HUES6 (cell line): ENCODE results near the gene ZFYVE27.

Experiments
- H3K27ac ChIP-seq: 2 replicates; pipeline ENCODE4 v1.7.0; 2013; ENCODE audit warnings: low read depth, mild to moderate bottlenecking, low read length, inconsistent platforms
- H3K27me3 ChIP-seq: 2 replicates; pipeline ENCODE4 v1.6.1; 2013; ENCODE audit warnings: low read length; ENCODE audit not compliant: control insufficient read depth, insufficient read depth
- H3K36me3 ChIP-seq: 2 replicates; pipeline ENCODE4 v1.6.1; 2013; ENCODE audit warnings: low read length; ENCODE audit not compliant: control insufficient read depth, insufficient read depth
- H3K4me1 ChIP-seq: 2 replicates; pipeline ENCODE4 v1.6.1; 2013; ENCODE audit warnings: low read length; ENCODE audit not compliant: control insufficient read depth, insufficient read depth
- H3K4me3 ChIP-seq: 2 replicates; pipeline ENCODE4 v1.5.1; 2013; ENCODE audit warnings: low read depth, low read length
- H3K9ac ChIP-seq: one replicate; pipeline ENCODE4 v1.6.1; 2013; ENCODE audit warnings: mild to moderate bottlenecking, low read length
- H3K9me3 ChIP-seq: 2 replicates; pipeline ENCODE4 v1.6.1; 2013; ENCODE audit warnings: low read depth, low read length; ENCODE audit not compliant: control insufficient read depth, insufficient read depth

Gene ZFYVE27

GRCh38 chr10:97754726-97755125, 17.8 kb downstream of the ZFYVE27 start:
- peaks cover 81% of the 10 kb centered on the region for H3K36me3 ChIP-seq

DNA sequence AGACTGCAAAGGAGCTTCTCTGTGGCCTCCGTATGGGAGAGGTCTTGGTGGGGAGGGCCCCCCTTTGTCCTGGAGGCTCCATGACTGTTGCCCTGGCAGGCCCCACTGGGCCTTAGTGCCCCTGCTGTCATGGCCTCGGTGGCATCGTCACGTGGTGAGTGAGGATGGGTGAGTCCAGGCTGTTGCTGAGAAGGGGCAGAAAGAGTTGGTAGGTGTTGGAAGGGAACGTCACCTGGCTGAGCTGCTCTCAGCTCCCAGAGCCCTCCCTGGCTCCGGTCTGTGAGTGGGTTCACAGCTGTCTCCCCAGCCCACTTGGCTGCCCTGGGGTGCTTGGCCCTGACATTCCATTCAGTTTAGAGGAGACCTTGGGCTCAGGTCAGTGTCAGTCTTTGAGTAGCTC, 18.8 kb downstream of the ZFYVE27 start:
- Histone ChIP-seq H3K27me3 (no peaks in the 10 kb centered on the region), H3K9me3 (no peaks in the 10 kb centered on the region), H3K4me1 (no peaks in the 10 kb centered on the region), H3K27ac (no peak overlapping the region), H3K4me3 (no peak overlapping the region), H3K36me3 (peaks cover 80% of the 10 kb centered on the region), H3K9ac (no peak overlapping the region)

More at GRCh38 chr10:97754726-97755125, 17.8 kb downstream of the ZFYVE27 start:
- Histone ChIP-seq H3K9me3 (no peaks in the 10 kb centered on the region), H3K4me1 (no peaks in the 10 kb centered on the region), H3K27me3 (no peaks in the 10 kb centered on the region), H3K9ac (no peak overlapping the region), H3K27ac (no peak overlapping the region), H3K4me3 (no peak overlapping the region)

GRCh38 chr10:97757471-97757870, 20.5 kb downstream of the ZFYVE27 start:
- Histone ChIP-seq H3K4me3 (no peak overlapping the region), H3K9me3 (no peaks in the 10 kb centered on the region), H3K27ac (no peak overlapping the region), H3K4me1 (peaks cover 3% of the 10 kb centered on the region; the same call in 1 of the 2 replicates), H3K9ac (no peak overlapping the region), H3K36me3 (peaks cover 65% of the 10 kb centered on the region), H3K27me3 (no peaks in the 10 kb centered on the region)

GRCh38 chr10:97759158-97759887, 22.4 kb downstream of the ZFYVE27 start:
- no peak overlapping the region for H3K9ac ChIP-seq
- peaks cover 15% of the 10 kb centered on the region; the same call in 1 of the 2 replicates for H3K4me1 ChIP-seq
- no peaks in the 10 kb centered on the region for H3K9me3 ChIP-seq
- peaks cover 48% of the 10 kb centered on the region for H3K36me3 ChIP-seq
- no peak overlapping the region for H3K4me3 ChIP-seq
- no peaks in the 10 kb centered on the region for H3K27me3 ChIP-seq
- H3K27ac ChIP-seq, result no peak overlapping the region

DNA sequence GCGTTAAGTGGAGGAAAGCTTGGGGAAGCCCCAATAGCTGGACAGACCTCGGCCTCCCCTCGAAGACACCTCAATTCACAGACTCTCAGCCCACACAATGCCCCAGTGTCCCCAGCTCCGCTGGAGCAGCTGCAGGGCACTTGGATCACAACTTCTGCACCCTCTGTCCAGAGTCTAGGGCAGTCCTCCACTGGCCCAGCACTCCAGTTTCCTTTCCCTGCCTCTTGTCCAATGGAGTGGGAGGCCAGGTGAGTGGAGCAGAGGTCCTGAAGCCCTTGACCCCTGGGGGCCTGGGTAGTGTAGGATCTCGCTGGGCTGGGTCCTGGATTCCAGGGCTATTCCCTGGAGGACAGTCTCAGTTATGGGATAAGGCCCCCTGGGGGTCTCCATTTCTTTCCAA, 23.0 kb downstream of the ZFYVE27 start:
- H3K27ac ChIP-seq, result no peak overlapping the region
- no peaks in the 10 kb centered on the region for H3K27me3 ChIP-seq
- no peaks in the 10 kb centered on the region for H3K9me3 ChIP-seq
- H3K36me3 ChIP-seq, result peaks cover 42% of the 10 kb centered on the region
- peaks cover 19% of the 10 kb centered on the region; the same call in 1 of the 2 replicates for H3K4me1 ChIP-seq
- H3K4me3 ChIP-seq, result no peak overlapping the region
- H3K9ac ChIP-seq, result no peak overlapping the region

DNA sequence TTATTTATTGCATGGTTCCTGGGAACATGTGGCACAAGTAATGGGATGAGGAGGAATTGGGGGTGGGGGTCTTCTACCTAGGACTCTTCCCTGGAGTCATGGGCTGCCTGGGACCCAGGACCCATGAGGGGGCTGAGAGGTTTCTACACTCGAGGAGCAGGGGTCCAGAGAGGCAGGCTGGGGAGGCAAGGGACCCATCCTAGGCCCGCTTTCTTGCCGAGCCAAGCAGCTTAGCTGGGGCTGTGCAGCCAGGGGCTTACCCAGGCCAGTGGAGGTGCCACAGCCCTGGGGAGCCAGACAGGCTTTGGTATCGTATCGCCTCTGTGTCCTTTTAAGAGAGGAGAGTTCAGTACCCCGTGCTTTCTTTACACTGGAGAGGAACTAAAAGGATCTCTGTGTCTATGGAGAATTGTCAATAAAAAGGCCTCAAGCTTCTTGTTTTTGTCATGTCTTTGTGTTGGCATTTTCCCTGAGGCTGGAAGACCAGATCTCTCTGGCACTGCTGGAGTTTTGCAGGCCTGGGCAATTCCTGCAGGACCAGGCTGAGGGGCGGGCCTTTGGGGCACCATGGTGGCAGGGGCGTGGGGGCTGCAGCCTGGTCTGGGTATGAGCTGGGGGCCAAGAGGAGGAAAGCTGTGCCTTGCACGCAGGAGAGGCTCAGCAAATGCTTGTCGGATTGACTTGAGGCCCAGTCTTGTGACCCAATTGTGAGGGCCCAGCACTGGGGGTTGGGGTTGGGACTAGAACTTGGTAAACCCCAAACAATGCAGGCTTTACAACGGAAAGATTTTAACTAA, 23.7 kb downstream of the ZFYVE27 start:
- H3K36me3 ChIP-seq, result peaks cover 35% of the 10 kb centered on the region
- H3K4me3 ChIP-seq, result no peak overlapping the region
- H3K4me1 ChIP-seq, result peaks cover 19% of the 10 kb centered on the region; the same call in 1 of the 2 replicates
- H3K27ac ChIP-seq, result no peak overlapping the region
- H3K27me3 ChIP-seq, result no peaks in the 10 kb centered on the region
- no peaks in the 10 kb centered on the region for H3K9me3 ChIP-seq
- H3K9ac ChIP-seq, result no peak overlapping the region

DNA sequence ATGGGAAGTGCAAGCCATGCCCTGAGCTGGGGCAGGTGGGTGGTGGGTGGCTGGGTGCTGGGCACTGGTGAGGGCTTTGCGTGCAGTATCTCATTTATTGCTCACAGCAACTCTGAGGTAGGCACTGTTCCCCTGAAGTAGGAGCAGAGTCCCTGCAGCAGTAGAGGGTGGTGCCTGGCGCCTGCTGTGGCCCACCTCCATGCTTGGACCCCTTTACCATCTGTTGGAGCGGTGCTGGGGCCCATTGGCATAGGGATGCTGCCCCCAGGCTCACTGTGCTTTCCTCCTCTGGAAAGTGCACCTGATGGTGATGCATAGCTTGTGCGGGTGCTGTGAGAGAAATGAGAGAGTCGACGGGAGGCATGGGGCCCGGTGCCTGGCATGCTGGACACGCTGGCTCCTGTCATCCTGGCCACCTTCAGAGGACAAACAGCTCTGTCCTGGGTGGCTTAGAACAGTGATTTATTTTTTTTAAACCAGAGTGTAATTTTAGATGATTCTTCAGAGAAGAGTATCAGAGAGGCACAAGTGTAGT, 24.5 kb downstream of the ZFYVE27 start:
- Histone ChIP-seq H3K27me3 (no peaks in the 10 kb centered on the region), H3K4me1 (peaks cover 19% of the 10 kb centered on the region; the same call in 1 of the 2 replicates), H3K36me3 (peaks cover 28% of the 10 kb centered on the region), H3K4me3 (no peak overlapping the region), H3K9ac (no peak overlapping the region), H3K9me3 (no peaks in the 10 kb centered on the region), H3K27ac (no peak overlapping the region)

GRCh38 chr10:97762056-97762455, 25.1 kb downstream of the ZFYVE27 start:
- Histone ChIP-seq H3K27ac (no peak overlapping the region), H3K4me1 (peaks cover 19% of the 10 kb centered on the region; the same call in 1 of the 2 replicates), H3K9me3 (no peaks in the 10 kb centered on the region), H3K27me3 (no peaks in the 10 kb centered on the region), H3K36me3 (peaks cover 21% of the 10 kb centered on the region), H3K9ac (no peak overlapping the region), H3K4me3 (no peak overlapping the region)

DNA sequence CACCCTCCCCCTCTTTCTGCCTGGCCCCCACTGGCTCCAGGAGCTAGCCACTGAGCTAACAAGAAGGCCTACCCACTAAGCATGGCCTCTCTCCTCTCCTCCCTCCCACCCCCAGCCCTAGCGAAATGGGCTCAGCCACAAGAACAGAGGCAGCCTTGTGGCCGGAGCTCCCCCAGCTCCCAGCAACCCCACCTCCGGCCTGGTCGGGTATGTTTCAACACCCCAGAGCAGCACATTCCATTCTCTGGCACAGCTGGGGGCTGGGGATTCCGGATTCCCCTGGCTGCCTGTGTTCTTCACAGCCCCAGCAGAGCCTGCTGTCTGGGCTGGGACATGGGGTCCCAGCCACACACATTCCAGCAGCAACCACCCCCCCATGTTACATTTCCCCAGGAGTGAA, 25.9 kb downstream of the ZFYVE27 start:
- Histone ChIP-seq H3K27ac (no peak overlapping the region), H3K4me1 (peaks cover 19% of the 10 kb centered on the region; the same call in 1 of the 2 replicates), H3K4me3 (no peak overlapping the region), H3K36me3 (peaks cover 14% of the 10 kb centered on the region), H3K9ac (no peak overlapping the region), H3K27me3 (peaks cover 2% of the 10 kb centered on the region; the same call in 1 of the 2 replicates), H3K9me3 (no peaks in the 10 kb centered on the region)

GRCh38 chr10:97763411-97763810, 26.5 kb downstream of the ZFYVE27 start:
- Histone ChIP-seq H3K9ac (no peak overlapping the region), H3K27ac (no peak overlapping the region), H3K4me1 (peaks cover 19% of the 10 kb centered on the region; the same call in 1 of the 2 replicates), H3K9me3 (no peaks in the 10 kb centered on the region), H3K27me3 (peaks cover 8% of the 10 kb centered on the region), H3K36me3 (peaks cover 14% of the 10 kb centered on the region), H3K4me3 (no peak overlapping the region)

GRCh38 chr10:97763947-97764346, 27.0 kb downstream of the ZFYVE27 start:
- H3K27ac ChIP-seq, result no peak overlapping the region
- no peak overlapping the region for H3K4me3 ChIP-seq
- H3K4me1 ChIP-seq, result peaks cover 19% of the 10 kb centered on the region; the same call in 1 of the 2 replicates
- peaks cover 14% of the 10 kb centered on the region for H3K36me3 ChIP-seq
- H3K9ac ChIP-seq, result no peak overlapping the region
- peaks cover 13% of the 10 kb centered on the region for H3K27me3 ChIP-seq
- H3K9me3 ChIP-seq, result no peaks in the 10 kb centered on the region
